HUDEP-2 (cell line): Measurements from ENCODE around the gene CATSPERD.
"Not testable (repeated sequence)": the region's sequence is repeated elsewhere in the genome, so short reads cannot be mapped to it uniquely, and the experiment has no call there.

ENCODE experiments used
- DNase-seq, 76 experiments: peaks; one replicate each; lab custom pipeline; 2025; ENCODE audit not compliant: unreplicated experiment in 76 of 76; lab: John Stamatoyannopoulos, UW

CATSPERD gene

GRCh38 chr19:5719274-5719960, 1.0 kb upstream of the CATSPERD start:
- DNase-seq, result peak in 9 of 76 experiments; percentile 13 to 58 (median 47)

- no peak for DNase-seq
These were observed 7.1 kb downstream of the CATSPERD start for GRCh38 chr19:5727453-5728050.

DNA sequence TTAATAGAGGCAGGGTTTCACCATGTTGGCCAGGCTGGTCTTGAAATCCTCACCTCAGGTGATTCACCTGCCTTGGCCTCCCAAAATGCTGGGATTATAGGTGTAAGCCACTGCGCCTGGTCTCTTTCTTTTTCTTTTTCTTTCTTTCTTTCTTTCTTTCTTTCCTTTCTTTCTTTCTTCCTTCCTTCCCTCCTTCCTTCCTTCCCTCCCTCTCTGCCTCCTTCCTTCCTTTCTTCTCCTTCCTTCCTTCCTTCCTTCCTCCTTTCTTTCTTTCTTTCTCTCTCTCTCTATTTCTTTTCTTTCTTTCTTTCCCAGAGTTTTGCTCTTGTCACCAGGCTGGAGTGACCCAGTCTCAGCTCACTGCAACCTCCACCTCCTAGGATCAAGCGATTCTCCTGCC, 12.7 kb downstream of the CATSPERD start:
- not testable (repeated sequence) for DNase-seq

DNA sequence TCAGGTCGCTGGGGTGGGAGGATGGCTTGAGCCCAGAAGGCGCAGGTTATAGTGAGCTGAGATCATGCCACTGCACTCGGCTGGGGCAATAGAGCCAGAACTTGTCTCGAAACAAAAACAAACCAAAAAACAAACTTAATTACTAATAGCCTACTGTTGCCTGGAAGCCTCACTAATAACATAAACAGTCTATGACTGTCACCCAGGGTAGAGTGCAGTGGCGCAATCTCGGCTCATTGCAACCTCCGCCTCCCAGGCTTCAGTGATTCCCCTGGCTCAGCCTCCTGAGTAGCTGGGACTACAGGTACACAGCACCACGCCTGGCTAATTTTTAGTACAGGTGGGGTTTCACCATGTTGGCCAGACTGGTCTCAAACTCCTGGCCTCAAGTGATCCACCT, 18.0 kb downstream of the CATSPERD start:
- no peak for DNase-seq

- no peak for DNase-seq
These were observed 21.6 kb downstream of the CATSPERD start for GRCh38 chr19:5742051-5742450.

DNA sequence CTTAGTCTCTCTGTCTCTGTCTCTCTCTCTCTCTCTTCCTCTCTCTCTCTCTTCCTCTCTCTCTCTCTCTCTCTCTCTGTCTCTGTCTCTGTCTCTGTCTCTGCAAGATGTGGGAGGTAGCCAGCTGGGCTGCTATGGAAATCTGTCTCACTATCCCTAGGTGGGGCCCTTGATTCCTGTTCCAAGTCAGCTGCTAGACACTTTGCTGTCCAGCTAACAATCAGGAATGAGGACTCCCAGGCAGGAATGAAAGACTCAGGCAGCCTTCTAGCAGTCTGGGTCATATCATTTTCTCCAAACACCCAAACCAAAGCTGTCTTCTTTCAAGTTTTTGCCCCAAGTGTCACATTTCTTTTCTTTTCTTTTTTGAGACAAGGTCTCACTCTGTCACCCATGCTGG, 23.2 kb downstream of the CATSPERD start:
- no peak for DNase-seq

DNA sequence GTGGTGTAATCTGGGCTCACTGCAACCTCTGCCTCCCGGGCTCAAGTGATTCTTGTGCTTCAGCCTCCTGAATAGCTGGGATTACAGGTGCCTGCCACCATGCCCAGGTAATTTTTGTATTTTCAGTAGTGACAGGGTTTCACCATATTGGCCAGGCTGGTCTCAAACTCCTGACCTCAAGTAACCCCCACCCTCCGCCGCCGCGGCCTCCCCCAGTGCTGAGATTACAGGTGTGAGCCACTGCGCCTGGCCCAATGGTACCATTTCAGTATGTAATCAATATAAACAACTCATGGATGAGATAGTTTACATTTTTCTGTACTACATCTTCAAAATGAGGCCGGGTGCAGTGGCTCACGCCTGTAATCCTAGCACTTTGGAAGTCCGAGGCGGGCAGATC, 24.6 kb downstream of the CATSPERD start:
- DNase-seq, result not testable (repeated sequence)

DNA sequence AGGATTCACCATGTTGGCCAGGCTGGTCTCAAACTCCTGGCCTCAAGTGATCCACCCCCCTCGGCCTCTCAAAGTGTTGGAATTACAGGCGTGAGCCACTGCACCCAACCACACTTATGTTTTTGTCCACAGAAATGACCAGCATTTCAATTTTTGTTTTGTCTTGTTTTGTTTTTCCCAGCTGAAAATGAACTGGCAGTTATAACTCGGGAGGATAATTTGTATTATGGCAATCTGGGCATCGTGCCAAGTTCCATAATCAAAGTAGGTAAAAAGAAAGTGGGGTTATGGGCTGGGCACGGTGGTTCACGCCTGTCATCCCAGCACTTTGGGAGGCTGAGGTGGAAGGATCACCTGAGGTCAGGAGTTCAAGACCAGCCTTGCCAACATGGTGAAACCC, 28.5 kb downstream of the CATSPERD start:
- peak in 1 of 76 experiments; percentile 7 for DNase-seq

DNA sequence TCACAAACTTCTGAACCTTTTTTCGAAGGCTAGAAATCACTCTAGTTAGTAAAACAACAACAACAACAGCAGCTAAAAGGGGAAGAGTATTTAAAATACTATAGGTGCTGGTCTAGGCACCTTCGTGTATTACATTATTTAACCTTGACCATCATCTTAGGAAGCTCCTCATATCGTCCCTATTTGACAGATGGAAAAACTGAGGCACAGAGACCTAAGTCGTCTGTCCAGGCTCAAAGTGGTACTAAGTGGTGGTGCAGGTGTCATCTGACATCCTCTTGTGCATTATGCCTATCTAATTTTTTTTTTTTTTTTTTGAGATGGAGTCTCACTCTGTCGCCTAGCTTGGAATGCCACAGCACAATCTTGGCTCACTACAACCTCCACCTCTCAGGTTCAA, 29.1 kb downstream of the CATSPERD start:
- no peak for DNase-seq

DNA sequence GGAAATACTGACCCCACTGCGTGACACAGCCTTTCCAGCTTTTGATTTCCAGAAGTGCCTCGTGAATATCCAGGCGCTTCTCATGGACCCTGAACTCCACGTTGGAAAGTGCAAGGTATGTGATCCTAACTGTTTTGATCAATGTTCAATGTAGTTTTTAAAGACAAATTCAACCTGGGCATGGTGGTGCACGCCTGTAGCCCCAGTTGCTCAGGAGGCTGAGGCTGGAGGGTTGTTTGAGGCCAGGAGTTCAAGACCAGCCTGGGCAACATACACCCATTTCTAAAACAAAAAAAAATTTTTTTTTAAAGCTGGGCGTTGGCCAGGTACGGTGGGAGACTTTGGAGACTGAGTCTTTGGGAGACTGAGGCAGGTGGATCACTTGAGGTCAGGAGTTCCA, 31.3 kb downstream of the CATSPERD start:
- DNase-seq, result no peak

GRCh38 chr19:5753743-5754142, 33.3 kb downstream of the CATSPERD start:
- DNase-seq, result no peak

DNA sequence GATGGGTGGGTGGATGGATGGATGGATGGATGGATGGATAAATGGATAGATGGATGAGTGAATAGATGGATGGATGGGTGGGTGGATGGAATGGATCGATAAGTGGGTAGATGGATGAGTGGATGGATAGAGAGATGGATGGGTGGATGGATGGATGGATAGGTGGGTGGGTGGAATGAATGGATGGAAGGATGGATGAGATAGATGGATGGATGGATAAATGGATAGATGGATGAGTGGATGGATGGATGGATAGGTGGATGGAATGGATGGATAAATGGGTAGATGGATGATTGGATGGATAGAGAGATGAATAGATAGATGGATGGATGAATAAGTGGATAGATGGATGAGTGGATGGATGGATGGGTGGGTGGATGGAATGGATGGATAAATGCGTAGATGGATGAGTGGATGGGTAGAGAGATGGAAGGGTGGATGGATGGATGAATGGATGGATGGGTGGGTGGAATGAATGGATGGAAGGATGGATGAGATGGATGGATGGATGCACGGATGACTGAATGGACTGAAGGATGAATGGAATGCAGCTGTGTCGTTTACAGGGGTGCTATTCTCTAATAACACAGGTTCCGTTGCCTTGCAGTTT, 42.3 kb downstream of the CATSPERD start:
- no peak for DNase-seq

- no peak for DNase-seq
These were observed 44.8 kb downstream of the CATSPERD start for GRCh38 chr19:5765220-5765619.

DNA sequence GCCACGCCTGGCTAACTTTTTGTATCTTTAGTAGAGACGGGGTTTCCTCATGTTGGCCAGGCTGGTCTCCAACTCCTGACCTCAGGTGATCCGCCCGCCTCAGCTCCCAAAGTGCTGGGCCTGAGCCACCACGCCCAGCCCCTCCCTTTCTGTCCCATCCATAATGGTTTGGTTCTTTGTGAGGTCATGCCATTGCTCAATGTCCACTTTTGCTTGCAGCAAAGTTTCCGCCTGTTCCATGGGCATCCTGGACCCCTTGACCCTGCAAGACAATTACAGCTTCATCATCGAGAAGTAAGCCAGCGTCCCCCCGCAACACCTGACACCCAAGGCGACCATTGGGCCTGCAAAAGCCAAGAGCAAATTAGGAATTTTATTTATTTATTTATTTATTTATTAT, 47.5 kb downstream of the CATSPERD start:
- DNase-seq, result no peak

DNA sequence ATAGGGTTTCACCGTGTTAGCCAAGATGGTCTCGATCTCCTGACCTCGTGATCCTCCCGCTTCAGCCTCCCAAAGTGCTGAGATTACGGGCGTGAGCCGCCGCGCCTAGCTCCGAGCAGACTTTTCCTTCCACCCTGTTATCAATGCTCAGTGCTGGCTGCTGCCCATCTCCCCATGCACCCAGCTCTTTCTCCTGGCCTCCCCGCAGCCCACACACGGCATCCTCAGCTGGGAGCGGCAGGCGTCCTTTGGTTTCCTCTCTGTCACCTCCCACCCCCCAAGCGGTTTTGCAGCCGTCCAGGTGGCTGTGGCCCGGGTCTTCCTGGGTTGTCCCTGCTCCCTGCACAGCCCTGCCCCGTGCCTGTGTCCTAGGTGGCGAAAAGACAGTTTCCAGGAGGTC, 52.0 kb downstream of the CATSPERD start:
- DNase-seq, result no peak

DNA sequence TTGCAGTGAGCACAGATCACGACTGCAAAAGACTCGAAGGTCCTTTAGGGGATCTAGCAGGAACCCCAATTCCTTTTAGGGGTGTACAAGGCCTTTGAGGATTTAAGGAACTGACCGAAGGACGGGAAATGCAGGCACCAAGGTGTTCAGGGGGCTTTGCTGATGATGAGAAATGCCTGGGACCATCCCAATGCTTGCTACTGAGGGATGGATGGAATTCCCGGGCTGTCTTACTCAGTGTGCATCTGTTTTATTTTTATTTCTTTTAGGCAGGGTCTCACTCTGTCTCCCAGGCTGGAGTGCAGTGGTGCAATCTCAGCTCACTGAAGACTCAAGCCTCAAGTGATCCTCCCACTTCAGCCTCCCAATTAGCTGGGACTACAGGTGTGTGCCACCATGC, 52.8 kb downstream of the CATSPERD start:
- DNase-seq, result no peak

DNA sequence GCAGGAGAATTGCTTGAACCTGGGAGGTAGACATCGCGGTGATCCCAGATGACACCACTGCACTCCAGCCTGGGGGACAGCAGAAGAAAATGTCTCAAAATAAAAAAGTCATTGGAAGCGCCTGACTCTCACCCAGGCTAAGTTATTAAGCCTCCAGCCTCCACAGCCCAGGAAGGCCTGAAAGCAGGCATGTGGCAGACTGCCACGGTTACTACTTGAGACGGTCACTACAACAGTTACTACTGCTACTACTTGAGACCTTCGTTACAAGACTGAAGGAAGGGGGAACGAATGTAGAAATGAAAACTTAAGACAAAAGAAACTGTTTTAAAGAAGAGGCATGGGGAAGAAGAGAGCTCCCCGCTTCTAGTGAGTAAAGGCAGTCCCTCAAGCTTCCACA, 54.5 kb downstream of the CATSPERD start:
- DNase-seq, result no peak

DNA sequence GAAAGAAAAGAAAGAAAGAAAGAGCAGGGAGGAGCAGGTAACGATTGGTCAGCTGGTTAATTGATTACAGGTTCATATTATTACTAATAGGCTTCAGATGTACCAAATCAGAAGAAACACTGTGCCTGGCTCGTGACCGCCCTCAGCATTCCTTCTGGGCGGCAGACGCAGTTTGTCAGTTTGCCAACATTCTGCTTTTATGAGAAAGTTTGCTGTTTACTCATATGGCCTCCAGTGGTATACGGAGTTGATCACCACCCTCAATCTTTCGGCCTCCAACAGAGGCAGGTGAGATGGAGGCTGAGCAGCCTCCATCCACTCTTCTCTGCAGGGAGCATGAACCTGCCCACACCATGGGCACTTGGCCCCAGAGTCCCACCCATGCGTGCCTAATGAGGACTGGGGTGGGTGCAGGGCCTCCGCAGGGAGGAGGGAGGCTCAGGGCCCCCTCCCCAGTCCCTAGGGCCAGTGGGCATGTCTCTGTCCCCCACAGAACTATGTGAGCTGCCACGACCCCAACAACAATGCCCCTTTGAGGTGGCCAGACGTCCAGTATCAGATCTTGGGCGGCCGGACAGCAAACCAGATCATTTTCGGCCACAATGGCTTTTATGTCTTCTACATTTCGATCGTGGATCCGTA, 55.4 kb downstream of the CATSPERD start:
- no peak for DNase-seq

DNA sequence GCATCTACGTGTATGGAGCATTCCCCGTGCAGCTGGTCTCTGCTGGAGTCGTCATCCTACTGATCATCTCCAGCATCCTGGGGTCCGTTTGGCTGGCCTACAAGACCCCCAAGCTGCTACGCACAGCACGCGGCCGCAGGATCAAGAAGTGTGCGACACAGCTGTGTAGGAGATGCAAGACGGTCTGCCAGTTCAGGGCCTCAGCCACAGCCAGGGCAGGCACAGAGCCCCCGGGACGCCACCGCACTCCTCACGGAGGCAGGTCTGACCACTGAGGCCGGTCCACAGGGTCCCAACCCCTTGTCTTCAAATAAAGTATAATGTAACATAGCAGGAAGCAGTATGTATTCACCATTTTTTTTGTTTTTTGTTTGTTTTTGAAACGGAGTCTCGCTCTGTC, 58.0 kb downstream of the CATSPERD start:
- DNase-seq, result no peak

DNA sequence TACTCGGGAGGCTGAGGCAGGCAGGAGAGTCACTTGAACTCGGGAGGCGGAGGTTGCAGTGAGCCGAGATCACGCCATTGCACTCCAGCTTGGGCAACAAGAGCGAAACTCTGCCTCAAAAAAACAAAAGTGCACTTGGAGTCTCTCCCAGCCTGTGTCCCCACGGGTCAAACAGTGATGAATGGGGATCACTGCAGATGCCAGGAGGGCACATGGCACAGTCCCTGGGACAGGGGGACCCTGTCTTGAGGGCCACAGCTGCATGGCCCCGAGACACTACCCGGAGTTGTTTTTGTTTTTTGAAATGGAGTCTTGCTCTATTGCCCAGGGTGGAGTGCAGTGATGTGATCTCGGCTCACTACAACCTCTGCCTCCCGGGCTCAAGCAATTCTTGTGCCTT, 60.5 kb downstream of the CATSPERD start:
- not testable (repeated sequence) for DNase-seq

DNA sequence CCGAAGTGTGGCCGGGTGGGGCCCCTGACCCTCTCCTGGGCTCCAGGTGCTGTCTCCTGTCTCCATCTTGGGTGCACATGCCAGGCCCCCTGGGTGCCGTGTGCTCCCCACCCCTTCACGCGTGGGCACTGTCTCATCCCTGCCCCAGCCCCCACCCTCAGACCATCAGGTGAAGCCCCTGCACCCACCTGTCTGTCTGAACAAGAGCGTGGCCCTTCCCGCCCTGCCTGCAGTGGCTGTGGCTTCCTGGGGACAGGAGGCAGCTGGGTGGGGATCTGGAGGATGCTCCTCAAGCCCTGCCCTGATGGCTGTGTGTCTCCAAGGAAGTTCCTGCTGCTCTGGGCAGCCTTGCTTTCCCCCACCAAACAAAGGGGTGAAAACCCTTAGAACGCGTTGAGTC, 61.9 kb downstream of the CATSPERD start:
- DNase-seq, result no peak
